Suprapubic skin (tissue), 3 donors: ENCODE measurements around the gene METTL5.

Experiments used
- CTCF ChIP-seq, 2 donors: fragments of 200-600 bp in 1 of 2; fragments of 450-650 bp in 1 of 2; sonication (generic) in 1 of 2; IDR thresholded peaks; one replicate each; pipeline ENCODE4 v1.5.1; 2016 to 2019; ENCODE audit warnings: antibody characterized with exemption in 2 of 2, mild to moderate bottlenecking in 1 of 2, moderate library complexity in 1 of 2
- POLR2AphosphoS5 ChIP-seq, 3 donors: sonication (generic); formaldehyde crosslinking; IDR thresholded peaks; one replicate each; pipeline ENCODE4 v1.6.1; 2017; ENCODE audit warnings: antibody characterized with exemption in 3 of 3

- TF ChIP-seq CTCF (IDR thresholded peaks at IDR 0.05) (no peak), POLR2AphosphoS5 (IDR thresholded peaks at IDR 0.05) (no peak)
These were observed 20.3 kb upstream of the METTL5 start for GRCh38 chr2:169845016-169845415.
